HepG2 (cell line): ENCODE results near the gene SGK1. TPM values are rescaled to one million over a fixed set of nuclear protein-coding genes. Genes with fewer than 3 reads are reported as not detected.

ENCODE experiments used
- ATAC-seq: fragments of 200-7000 bp; cut with Tn5 transposase; 3 replicates; pipeline ENCODE4 v1.9.1; 2020; ENCODE audit warnings: mild to moderate bottlenecking, moderate library complexity
- BruUV-seq: library from RNA; stranded (reverse); fragments of 400-500 nt; replicated peaks from 2 replicates; lab custom pipeline; 2021; lab: Mats Ljungman, UMichigan
- CTCF ChIA-PET: fragments of 300-600 bp; formaldehyde crosslinking; extraction: SDS; loops from one replicate; lab custom pipeline; 2021; ENCODE audit warnings: low total read pairs, inconsistent platforms, low intra/inter-chr PET ratio; lab: Yijun Ruan, JAX
- POLR2A ChIA-PET: fragments of 350-600 bp; sonication (Branson Sonifier 250); formaldehyde crosslinking; loops from one replicate; lab custom pipeline; 2020; ENCODE audit warnings: antibody characterized with exemption, inconsistent platforms; lab: Yijun Ruan, JAX
- DNase-seq: peaks from one replicate; pipeline ENCODE4 v3.0.0-alpha.2; 2015; ENCODE audit warnings: low spot score
- FAIRE-seq: peaks from 3 replicates; lab custom pipeline; 2011; peaks lifted over from hg19 to GRCh38; lab: Jason Lieb, UNC
- H2AFZ ChIP-seq: one replicate; pipeline ENCODE4 v1.6.1; 2011; ENCODE audit warnings: low read length, inconsistent platforms
- H3K27ac ChIP-seq: fragments of 300-600 bp; 3 replicates; pipeline ENCODE4 v1.8.0; 2011; ENCODE audit warnings: mixed run types, mild to moderate bottlenecking, mixed read lengths, low read length, inconsistent platforms; ENCODE audit not compliant: insufficient read depth; ENCODE audit errors: extremely low read length
- H3K27me3 ChIP-seq, 2 experiments: fragments of 200-600 bp in 1 of 2; 2 replicates in 1 of 2; 3 replicates in 1 of 2; pipeline versions ENCODE4 v1.6.0 to v1.8.0; 2011; ENCODE audit warnings: low read length in 2 of 2, mild to moderate bottlenecking in 2 of 2, moderate library complexity in 2 of 2, inconsistent platforms in 1 of 2; ENCODE audit not compliant: insufficient read depth in 2 of 2, control insufficient read depth in 1 of 2
- H3K36me3 ChIP-seq, 2 experiments: fragments of 200-600 bp in 1 of 2; replicated peaks in 1 of 2; 2 replicates in 1 of 2; 3 replicates in 1 of 2; pipeline versions ENCODE4 v1.5.1 to v1.8.0; 2011; ENCODE audit warnings: low read length in 2 of 2, inconsistent platforms in 1 of 2; ENCODE audit not compliant: insufficient read depth in 2 of 2, control insufficient read depth in 1 of 2
- H3K4me1 ChIP-seq: 2 replicates; pipeline ENCODE4 v1.5.1; 2012; ENCODE audit warnings: low read length, inconsistent platforms; ENCODE audit not compliant: insufficient read depth
- H3K4me2 ChIP-seq: 2 replicates; pipeline ENCODE4 v1.6.0; 2011; ENCODE audit warnings: low read depth, low read length, inconsistent platforms
- H3K4me3 ChIP-seq, 3 experiments: fragments of 200-600 bp in 1 of 3; sonication (generic), shearing (Covaris generic) in 1 of 3; replicated peaks in 1 of 3; 2 replicates each; pipeline ENCODE4 v1.5.1; 2011 to 2016; ENCODE audit warnings: low read length in 3 of 3, inconsistent platforms in 2 of 3, low read depth in 2 of 3, mild to moderate bottlenecking in 2 of 3, control low read depth in 1 of 3, mixed read lengths in 1 of 3; ENCODE audit not compliant: insufficient read depth in 1 of 3
- H3K79me2 ChIP-seq: one replicate; pipeline ENCODE4 v1.6.1; 2011; ENCODE audit warnings: low read length, inconsistent platforms; ENCODE audit not compliant: insufficient read depth
- H3K9ac ChIP-seq: 2 replicates; pipeline ENCODE4 v1.6.0; 2011; ENCODE audit warnings: mild to moderate bottlenecking, low read depth, low read length, inconsistent platforms; ENCODE audit not compliant: insufficient read depth
- H3K9me3 ChIP-seq: 2 replicates; pipeline ENCODE4 v1.5.1; 2012; ENCODE audit warnings: mild to moderate bottlenecking, low read length
- H4K20me1 ChIP-seq: 2 replicates; pipeline ENCODE4 v1.6.0; 2011; ENCODE audit warnings: inconsistent platforms, mild to moderate bottlenecking, low read length, moderate library complexity; ENCODE audit not compliant: insufficient read depth
- DMAP1 ChIP-seq: IDR thresholded peaks from 2 replicates; pipeline ENCODE4 v1.6.1; 2016
- FOSL2 ChIP-seq: sonication (generic); formaldehyde crosslinking; IDR thresholded peaks from 2 replicates; pipeline ENCODE4 v1.4.0; 2020; ENCODE audit warnings: missing genetic modification reagents
- FOXC1 ChIP-seq: sonication (generic); formaldehyde crosslinking; IDR thresholded peaks from 2 replicates; pipeline ENCODE4 v1.8.0; 2022; ENCODE audit warnings: mild to moderate bottlenecking, missing genetic modification reagents, borderline replicate concordance
- GZF1 ChIP-seq: sonication (generic); formaldehyde crosslinking; IDR thresholded peaks from 2 replicates; pipeline ENCODE4 v1.5.1; 2020; ENCODE audit warnings: mild to moderate bottlenecking, missing genetic modification reagents
- IKZF4 ChIP-seq: sonication (generic); formaldehyde crosslinking; IDR thresholded peaks from 2 replicates; pipeline ENCODE4 v1.5.1; 2020; ENCODE audit warnings: borderline replicate concordance, mild to moderate bottlenecking, low read depth, missing genetic modification reagents; ENCODE audit errors: not compliant biosample characterization
- MATR3 ChIP-seq: sonication (generic); formaldehyde crosslinking; IDR thresholded peaks from 2 replicates; pipeline ENCODE4 v1.4.0; 2020; ENCODE audit warnings: missing genetic modification reagents
- MIER3 ChIP-seq: IDR thresholded peaks from 2 replicates; pipeline ENCODE4 v1.6.1; 2016; ENCODE audit warnings: missing compliant biosample characterization, borderline replicate concordance
- PATZ1 ChIP-seq: sonication (generic); formaldehyde crosslinking; IDR thresholded peaks from 2 replicates; pipeline ENCODE4 v1.4.0; 2020; ENCODE audit warnings: missing genetic modification reagents
- PLSCR1 ChIP-seq: sonication (generic); formaldehyde crosslinking; IDR thresholded peaks from 2 replicates; pipeline ENCODE4 v1.5.0; 2020; ENCODE audit warnings: missing genetic modification reagents, mild to moderate bottlenecking, borderline replicate concordance
- RFXANK ChIP-seq: IDR thresholded peaks from 2 replicates; pipeline ENCODE4 v1.6.1; 2016
- SNRNP70 ChIP-seq: fragments of 200-400 bp; formaldehyde crosslinking; IDR thresholded peaks from 2 replicates; pipeline ENCODE4 v1.6.1; 2017; ENCODE audit warnings: mild to moderate bottlenecking, low read depth, low read length, moderate library complexity
- SP5 ChIP-seq: IDR thresholded peaks from 2 replicates; pipeline ENCODE4 v1.6.1; 2016; ENCODE audit warnings: low read depth, borderline replicate concordance
- ZNF446 ChIP-seq: sonication (generic); formaldehyde crosslinking; IDR thresholded peaks from 2 replicates; pipeline ENCODE4 v1.5.0; 2020; ENCODE audit warnings: mild to moderate bottlenecking, missing genetic modification reagents
- ZNF468 ChIP-seq: sonication (generic); formaldehyde crosslinking; IDR thresholded peaks from 2 replicates; pipeline ENCODE4 v1.8.0; 2022; ENCODE audit warnings: mild to moderate bottlenecking, moderate library complexity, missing genetic modification reagents
- ZNF609 ChIP-seq: sonication (generic); formaldehyde crosslinking; IDR thresholded peaks from 2 replicates; pipeline ENCODE4 v1.4.0; 2020; ENCODE audit warnings: mild to moderate bottlenecking, missing genetic modification reagents, borderline replicate concordance
- WGBS: methylation state at CpG from one replicate; pipeline ENCODE4 v1.1.6; 2017; ENCODE audit warnings: low lambda C conversion rate; 5-methylcytosine and 5-hydroxymethylcytosine counted together
- in situ Hi-C: cut with HindIII; loops from 2 replicates; pipeline ENCODE4 v1.10.0; 2017; ENCODE audit warnings: low pct_unique_long_range_greater_than_20kb; ENCODE audit not compliant: extremely low pct_ligation_motif_present
- intact Hi-C: fragments of 100-400 bp; cut with micrococcal nuclease; formaldehyde crosslinking; loops from one replicate; pipeline ENCODE4 v1.10.0; 2022; ENCODE audit not compliant: unreplicated experiment
- polyA plus RNA-seq, 8 experiments: library from polyadenylated mRNA; depleted of rRNA in 3 of 8; stranded (reverse) in 7 of 8; unstranded in 1 of 8; fragments of >200 nt; fragmentation: Illumina TruSeq in 4 of 8; extraction: Trizol in 4 of 8; gene quantifications; 2 replicates each; pipeline versions ENCODE4 v1.2.1 to v1.2.3, GENCODE V29; 2011 to 2016; ENCODE audit warnings: low read depth in 4 of 8, missing spikeins in 1 of 8, mixed read lengths in 1 of 8; ENCODE audit not compliant: insufficient read depth in 1 of 8
- total RNA-seq, 5 experiments: library from RNA; depleted of rRNA; stranded (reverse); fragments of >200 nt; fragmentation: Illumina TruSeq; extraction: Trizol; gene quantifications; 2 replicates each; pipeline ENCODE4 v1.2.3, GENCODE V29; 2016; ENCODE audit warnings: low read depth in 1 of 5

The SGK1 gene
- total and polyA plus RNA-seq, 2 of the 13 experiments (the other 11 are each of a cell fraction or from before 2014, with no cell fraction given) = 56.1 to 56.2 TPM

GRCh38 chr6:134147034-134147533, 170.8 kb downstream of the SGK1 start (continued):
- TF ChIP-seq PATZ1 (no peak), RFXANK (CRISPR knock-in tag) (no peak), FOXC1 (CRISPR knock-in tag) (no peak)

GRCh38 chr6:134146268-134147033, 171.5 kb downstream of the SGK1 start:
- no peak overlapping the region for H3K27ac ChIP-seq
- in situ Hi-C loops = no loop called here
- no peak for FAIRE-seq
- no peak for TF ChIP-seq ZNF609 (CRISPR knock-in tag)
- no peak for TF ChIP-seq SNRNP70
- TF ChIP-seq SP5 (CRISPR knock-in tag) = no peak
- no peak for TF ChIP-seq ZNF468 (CRISPR knock-in tag)
- TF ChIP-seq GZF1 (CRISPR knock-in tag) = no peak
- no peak for TF ChIP-seq FOSL2 (CRISPR knock-in tag)
- TF ChIP-seq ZNF446 = no peak
- no peak for TF ChIP-seq MIER3
- no peak for TF ChIP-seq PLSCR1 (CRISPR knock-in tag)
- no peak for TF ChIP-seq DMAP1
- TF ChIP-seq MATR3 (CRISPR knock-in tag) = no peak
- TF ChIP-seq IKZF4 (CRISPR knock-in tag) = no peak

More at GRCh38 chr6:134146268-134147033, 171.5 kb downstream of the SGK1 start:
- Histone ChIP-seq H3K4me1 (no peaks in the 10 kb centered on the region), H2AFZ (no peak overlapping the region), H3K4me2 (no peak overlapping the region), H3K4me3 (no peak overlapping the region), H3K27me3 (peaks cover 1 to 8% of the 10 kb centered on the region in 2 experiments; a peak in 2 of 5 replicates), H3K9me3 (no peaks in the 10 kb centered on the region), H3K79me2 (no peaks in the 10 kb centered on the region), H3K9ac (no peak overlapping the region), H3K36me3 (no peaks in the 10 kb centered on the region), H4K20me1 (no peaks in the 10 kb centered on the region)
- BruUV-seq = no TSS peak
- POLR2A ChIA-PET = no interaction called here
- CTCF ChIA-PET = no interaction called here
- intact Hi-C loops = no loop called here
- DNase-seq (no peak), ATAC-seq (no peak)
- WGBS = 7% methylated on average over 7 of the region's 7 CpGs
